Mesothelial cell of epicardium (in vitro differentiated cells): ENCODE measurements around the gene SND1. TPM values are rescaled to one million over a fixed set of nuclear protein-coding genes. Genes with fewer than 3 reads are reported as not detected.
A peak's percentile ranks its signal among the peaks of the same experiment; 100 is the strongest.

Source experiments
- DNase-seq, 2 experiments: peaks; one replicate each; pipeline ENCODE4 v3.0.0; 2021; ENCODE audit warnings: low spot score in 2 of 2; ENCODE audit not compliant: unreplicated experiment in 2 of 2
- H3K27ac Mint-ChIP-seq: 2 replicates; pipeline ENCODE4 v1.8.0; 2021; ENCODE audit warnings: mixed read lengths
- H3K27me3 Mint-ChIP-seq: 2 replicates; pipeline ENCODE4 v1.8.0; 2021; ENCODE audit warnings: low read depth, mixed read lengths
- H3K36me3 Mint-ChIP-seq: 2 replicates; pipeline ENCODE4 v1.8.0; 2021; ENCODE audit warnings: mixed read lengths
- H3K4me1 Mint-ChIP-seq: 2 replicates; pipeline ENCODE4 v1.8.0; 2021; ENCODE audit warnings: mixed read lengths
- H3K4me3 Mint-ChIP-seq: 2 replicates; pipeline ENCODE4 v1.8.0; 2021; ENCODE audit warnings: mild to moderate bottlenecking, moderate library complexity, mixed read lengths
- H3K9me3 Mint-ChIP-seq: 2 replicates; pipeline ENCODE4 v1.8.0; 2021; ENCODE audit warnings: mixed read lengths
- total RNA-seq: library from RNA; stranded (reverse); gene quantifications from 3 replicates; pipeline ENCODE4 v1.2.1, GENCODE V29; 2021
- TF ChIP-seq, protein P1 (sequence below): fragments of 200-600 bp; sonication (generic); IDR thresholded peaks from one replicate; pipeline ENCODE4 v1.5.0; 2021; ENCODE audit warnings: antibody characterized with exemption; ENCODE audit not compliant: unreplicated experiment

The SND1 gene
- total RNA-seq, 1 donor from 2014 or later = 211 TPM

DNA sequence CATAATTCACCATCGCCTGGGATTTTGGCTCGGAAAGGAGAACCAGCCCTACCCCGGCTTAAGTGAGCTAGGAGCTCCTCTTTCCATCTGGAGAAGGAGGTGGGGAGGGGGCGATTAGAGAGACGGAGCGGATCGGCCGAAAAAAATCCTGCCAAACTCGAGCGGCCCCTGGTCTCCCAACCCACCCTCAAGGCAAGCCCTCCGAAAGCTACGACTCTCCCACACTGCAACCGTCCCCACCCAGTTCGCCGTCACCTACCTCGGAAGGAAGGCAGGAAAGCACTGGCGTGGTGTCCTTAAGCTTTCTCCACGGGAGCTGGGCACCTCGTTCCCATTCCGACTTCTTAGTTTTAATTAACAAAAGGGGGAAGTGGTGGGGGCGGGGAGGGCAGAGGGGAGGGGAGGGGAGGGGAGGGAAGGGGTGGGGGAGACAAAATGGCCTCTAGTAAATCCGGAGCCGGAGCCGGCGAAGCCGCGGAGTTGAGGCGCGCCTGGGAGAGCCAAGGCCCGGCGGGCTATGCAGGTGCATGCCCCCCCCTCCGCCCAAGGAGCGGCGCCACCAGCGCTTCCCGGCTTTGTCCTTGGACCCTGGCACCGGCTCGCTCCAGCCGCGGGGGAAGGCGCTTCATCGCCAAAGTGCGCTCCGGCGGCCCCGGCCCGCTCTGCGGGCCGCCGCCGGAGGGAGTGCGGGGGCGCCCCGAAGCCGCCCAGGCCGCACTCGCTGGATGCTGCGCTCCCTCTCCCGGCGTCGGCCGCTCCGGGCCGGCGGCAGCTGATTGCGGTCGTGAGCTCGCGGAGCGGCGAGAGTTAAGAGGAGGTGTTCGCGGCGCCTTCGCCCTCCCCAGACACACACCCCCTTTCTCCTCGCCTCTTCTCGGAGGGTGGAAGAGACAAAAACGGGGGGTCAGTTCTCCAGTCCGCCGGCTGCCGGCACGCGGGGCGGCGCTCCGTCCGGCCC is 378.9 kb downstream of the SND1 start, which contains the start of gene LRRC4:
Gene LRRC4 (minus strand): TSS at position 784 of the 958 bp plus-strand sequence. CDS start 797 bp downstream, outside the sequence.
- H3K27me3 Mint-ChIP-seq = peaks cover 45% of the 10 kb centered on the region
- H3K4me1 Mint-ChIP-seq = peaks cover 19% of the 10 kb centered on the region
- TF ChIP-seq, protein P1, sequence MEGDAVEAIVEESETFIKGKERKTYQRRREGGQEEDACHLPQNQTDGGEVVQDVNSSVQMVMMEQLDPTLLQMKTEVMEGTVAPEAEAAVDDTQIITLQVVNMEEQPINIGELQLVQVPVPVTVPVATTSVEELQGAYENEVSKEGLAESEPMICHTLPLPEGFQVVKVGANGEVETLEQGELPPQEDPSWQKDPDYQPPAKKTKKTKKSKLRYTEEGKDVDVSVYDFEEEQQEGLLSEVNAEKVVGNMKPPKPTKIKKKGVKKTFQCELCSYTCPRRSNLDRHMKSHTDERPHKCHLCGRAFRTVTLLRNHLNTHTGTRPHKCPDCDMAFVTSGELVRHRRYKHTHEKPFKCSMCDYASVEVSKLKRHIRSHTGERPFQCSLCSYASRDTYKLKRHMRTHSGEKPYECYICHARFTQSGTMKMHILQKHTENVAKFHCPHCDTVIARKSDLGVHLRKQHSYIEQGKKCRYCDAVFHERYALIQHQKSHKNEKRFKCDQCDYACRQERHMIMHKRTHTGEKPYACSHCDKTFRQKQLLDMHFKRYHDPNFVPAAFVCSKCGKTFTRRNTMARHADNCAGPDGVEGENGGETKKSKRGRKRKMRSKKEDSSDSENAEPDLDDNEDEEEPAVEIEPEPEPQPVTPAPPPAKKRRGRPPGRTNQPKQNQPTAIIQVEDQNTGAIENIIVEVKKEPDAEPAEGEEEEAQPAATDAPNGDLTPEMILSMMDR = no peak
- H3K36me3 Mint-ChIP-seq = peaks cover 8% of the 10 kb centered on the region
- H3K4me3 Mint-ChIP-seq = peak within 1 kb of the TSS; percentile 74
- H3K27ac Mint-ChIP-seq = peak within 1 kb of the TSS; percentile 53
- peak in 1 of 2 experiments; percentile 53 for DNase-seq
- H3K9me3 Mint-ChIP-seq = no peaks in the 10 kb centered on the region

DNA sequence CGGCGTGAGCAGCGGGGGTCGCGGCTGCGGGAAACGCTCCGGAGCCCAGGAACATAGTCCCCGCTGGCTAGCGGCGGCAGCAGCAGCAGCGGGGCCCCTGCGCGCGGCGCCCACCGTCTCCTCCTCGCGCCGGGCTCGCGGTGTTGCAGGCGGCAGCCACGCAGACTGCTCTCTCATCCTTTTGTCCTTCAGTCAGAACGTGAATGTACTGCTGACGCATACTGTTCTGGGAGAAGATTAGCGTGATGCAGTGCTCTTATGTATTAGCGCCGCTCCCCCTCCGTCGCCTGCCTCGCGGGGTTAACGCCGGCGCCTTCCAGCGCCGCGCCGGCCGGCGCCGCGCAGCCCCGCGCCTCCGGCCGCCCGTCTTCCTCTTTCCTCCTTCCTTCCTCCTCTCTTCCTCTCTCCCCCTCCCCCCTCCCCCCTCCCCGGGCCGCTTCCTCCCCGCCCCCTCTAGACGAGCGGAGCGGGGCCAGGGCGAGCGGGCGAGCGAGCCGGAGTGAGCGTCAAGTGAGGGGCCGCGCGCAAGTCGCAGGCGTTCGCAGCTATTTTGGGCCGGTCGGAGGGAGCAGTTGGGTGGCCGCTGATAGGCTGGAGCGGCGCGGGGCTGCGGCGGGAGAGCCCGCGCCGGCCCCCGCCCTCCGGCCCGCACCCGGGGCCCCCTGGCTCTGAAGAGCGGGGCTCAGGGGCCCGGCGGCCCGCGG is 380.1 kb downstream of the SND1 start:
- peak in 1 of 2 experiments; percentile 61 for DNase-seq
- Mint-ChIP-seq H3K4me1 (peaks cover 19% of the 10 kb centered on the region), H3K36me3 (peaks cover 8% of the 10 kb centered on the region), H3K9me3 (no peaks in the 10 kb centered on the region), H3K27ac (peak overlapping the region; percentile 53), H3K27me3 (peaks cover 45% of the 10 kb centered on the region), H3K4me3 (peak overlapping the region; percentile 74)
- TF ChIP-seq, protein P1 = no peak

DNA sequence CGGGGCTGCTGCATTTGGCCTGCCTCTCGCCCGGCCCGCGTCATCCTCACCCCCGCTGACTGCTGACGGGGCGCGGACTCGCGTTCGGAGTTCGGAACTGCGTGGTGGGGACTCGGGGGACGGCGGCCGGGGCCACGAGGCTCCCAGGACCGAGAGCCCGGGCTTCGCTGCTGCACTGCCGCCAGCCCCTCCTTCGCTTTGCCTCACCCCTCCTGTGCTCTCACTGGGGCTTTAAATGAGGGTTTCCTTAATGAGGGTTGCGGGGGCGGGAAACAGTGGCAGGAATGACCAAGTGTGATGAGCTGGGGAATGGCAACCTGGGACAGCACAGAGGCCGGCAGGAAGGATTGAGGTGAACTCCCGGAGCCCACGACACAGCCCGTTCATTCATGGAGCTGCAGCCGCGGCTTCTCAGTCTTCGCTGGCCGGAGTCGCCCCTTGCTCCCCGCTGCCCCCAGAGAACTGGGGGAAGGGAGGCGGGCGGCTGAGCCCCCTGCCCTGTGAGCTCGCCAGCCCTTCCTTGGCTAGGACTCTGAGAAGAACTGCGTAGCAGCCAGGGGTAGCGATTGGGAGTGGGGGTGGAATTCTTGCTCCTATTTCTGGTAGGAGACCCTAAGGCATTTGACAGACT is 380.7 kb downstream of the SND1 start:
- Mint-ChIP-seq H3K4me1 (peaks cover 13% of the 10 kb centered on the region), H3K27ac (no peak overlapping the region), H3K4me3 (peak overlapping the region; percentile 54), H3K9me3 (no peaks in the 10 kb centered on the region), H3K27me3 (peaks cover 45% of the 10 kb centered on the region), H3K36me3 (peaks cover 8% of the 10 kb centered on the region)
- peak in 1 of 2 experiments; percentile 47 for DNase-seq
- TF ChIP-seq, protein P1 = no peak

DNA sequence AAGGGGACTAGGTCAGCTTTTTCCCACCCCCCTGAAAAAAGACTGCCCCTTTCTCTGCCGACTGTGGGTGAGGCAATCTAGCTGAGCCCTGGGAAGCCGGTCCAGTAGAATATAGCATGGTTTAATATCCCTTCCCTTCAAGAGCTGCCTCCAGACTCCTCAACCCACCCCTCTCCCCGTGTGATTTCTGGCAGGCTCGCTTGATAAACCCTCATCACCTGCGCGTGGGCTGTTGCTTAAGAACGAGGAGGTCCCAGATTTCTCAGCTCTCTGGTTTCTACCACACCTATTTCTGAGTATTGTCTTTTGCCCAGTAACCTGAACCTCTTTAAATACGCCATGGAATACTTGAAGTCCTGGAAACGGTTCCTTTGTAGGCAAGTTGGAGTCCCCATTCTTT is 381.3 kb downstream of the SND1 start:
- Mint-ChIP-seq H3K27ac (no peak overlapping the region), H3K4me3 (peak overlapping the region; percentile 54), H3K27me3 (peaks cover 45% of the 10 kb centered on the region), H3K9me3 (no peaks in the 10 kb centered on the region), H3K36me3 (peaks cover 8% of the 10 kb centered on the region), H3K4me1 (peaks cover 11% of the 10 kb centered on the region)
- no peak for DNase-seq
- TF ChIP-seq, protein P1 = no peak

- no peak overlapping the region for H3K27ac Mint-ChIP-seq
- peaks cover 15% of the 10 kb centered on the region for H3K4me1 Mint-ChIP-seq
- H3K9me3 Mint-ChIP-seq = no peaks in the 10 kb centered on the region
- peaks cover 36% of the 10 kb centered on the region for H3K27me3 Mint-ChIP-seq
- TF ChIP-seq, protein P1 = no peak
- H3K4me3 Mint-ChIP-seq = no peak overlapping the region
- no peaks in the 10 kb centered on the region for H3K36me3 Mint-ChIP-seq
- DNase-seq = no peak
These were observed 382.8 kb downstream of the SND1 start for GRCh38 chr7:128034825-128035224.
